Neural progenitor cell (in vitro differentiated cells): ENCODE measurements around the gene LBX1.

Experiments used
- EZH2 ChIP-seq: fragments of 200-600 bp; sonication (generic); IDR thresholded peaks from 2 replicates; pipeline ENCODE4 v1.6.1; 2017; ENCODE audit warnings: antibody characterized with exemption, mild to moderate bottlenecking, moderate library complexity
- TF ChIP-seq, protein P1 (sequence below): fragments of 200-600 bp; sonication (generic); IDR thresholded peaks from 2 replicates; pipeline ENCODE4 v1.5.1; 2017; ENCODE audit warnings: antibody characterized with exemption, mild to moderate bottlenecking

- TF ChIP-seq, protein P1, sequence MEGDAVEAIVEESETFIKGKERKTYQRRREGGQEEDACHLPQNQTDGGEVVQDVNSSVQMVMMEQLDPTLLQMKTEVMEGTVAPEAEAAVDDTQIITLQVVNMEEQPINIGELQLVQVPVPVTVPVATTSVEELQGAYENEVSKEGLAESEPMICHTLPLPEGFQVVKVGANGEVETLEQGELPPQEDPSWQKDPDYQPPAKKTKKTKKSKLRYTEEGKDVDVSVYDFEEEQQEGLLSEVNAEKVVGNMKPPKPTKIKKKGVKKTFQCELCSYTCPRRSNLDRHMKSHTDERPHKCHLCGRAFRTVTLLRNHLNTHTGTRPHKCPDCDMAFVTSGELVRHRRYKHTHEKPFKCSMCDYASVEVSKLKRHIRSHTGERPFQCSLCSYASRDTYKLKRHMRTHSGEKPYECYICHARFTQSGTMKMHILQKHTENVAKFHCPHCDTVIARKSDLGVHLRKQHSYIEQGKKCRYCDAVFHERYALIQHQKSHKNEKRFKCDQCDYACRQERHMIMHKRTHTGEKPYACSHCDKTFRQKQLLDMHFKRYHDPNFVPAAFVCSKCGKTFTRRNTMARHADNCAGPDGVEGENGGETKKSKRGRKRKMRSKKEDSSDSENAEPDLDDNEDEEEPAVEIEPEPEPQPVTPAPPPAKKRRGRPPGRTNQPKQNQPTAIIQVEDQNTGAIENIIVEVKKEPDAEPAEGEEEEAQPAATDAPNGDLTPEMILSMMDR = peak; percentile 81
- no peak for TF ChIP-seq EZH2
These were observed 43.1 kb upstream of the LBX1 start for GRCh38 chr10:101272229-101272868.
